Neural cell (in vitro differentiated cells): ENCODE data around the gene COX11.

ENCODE experiments used
- CTCF ChIP-seq: fragments of 450-650 bp; IDR thresholded peaks from 2 replicates; pipeline ENCODE4 v1.5.1; 2014; ENCODE audit warnings: antibody characterized with exemption, mild to moderate bottlenecking, moderate library complexity; ENCODE audit not compliant: poor library complexity, severe bottlenecking
- EP300 ChIP-seq: fragments of 450-650 bp; conservative IDR thresholded peaks from 2 replicates; pipeline ENCODE4 v1.6.1; 2014; ENCODE audit warnings: antibody characterized with exemption, mild to moderate bottlenecking, moderate library complexity; ENCODE audit not compliant: poor library complexity, severe bottlenecking
- POLR2AphosphoS5 ChIP-seq: IDR thresholded peaks from 2 replicates; pipeline ENCODE4 v1.6.1; 2012

GRCh38 chr17:54977744-54978143 is 9.3 kb upstream of the COX11 start:
- TF ChIP-seq CTCF (no peak), EP300 (no peak), POLR2AphosphoS5 (no peak)
